ENCODE measurements around the gene NEO1. TPM values are rescaled to one million over a fixed set of nuclear protein-coding genes. Genes with fewer than 3 reads are reported as not detected.

The NEO1 gene
- total RNA-seq, 2 donors from 2014 or later: 14.4 to 15.9 TPM

GRCh38 chr15:73246898-73247297 is 194.6 kb downstream of the NEO1 start:
- Histone ChIP-seq H3K4me3 (no peak overlapping the region), H3K4me1 (no peaks in the 10 kb centered on the region), H3K27me3 (no peaks in the 10 kb centered on the region), H3K9me3 (no peaks in the 10 kb centered on the region), H3K36me3 (no peaks in the 10 kb centered on the region), H3K27ac (no peak overlapping the region)
- TF ChIP-seq CTCF (IDR thresholded peaks at IDR 0.05): no peak
- DNase-seq (ENCODE audit: low spot score): no peak

GRCh38 chr15:73247331-73247730 is 195.1 kb downstream of the NEO1 start:
- Histone ChIP-seq H3K4me3 (no peak overlapping the region), H3K9me3 (no peaks in the 10 kb centered on the region), H3K36me3 (no peaks in the 10 kb centered on the region), H3K27ac (no peak overlapping the region), H3K27me3 (no peaks in the 10 kb centered on the region), H3K4me1 (no peaks in the 10 kb centered on the region)
- DNase-seq (ENCODE audit: low spot score): no peak
- no peak for TF ChIP-seq CTCF (IDR thresholded peaks at IDR 0.05)

DNA sequence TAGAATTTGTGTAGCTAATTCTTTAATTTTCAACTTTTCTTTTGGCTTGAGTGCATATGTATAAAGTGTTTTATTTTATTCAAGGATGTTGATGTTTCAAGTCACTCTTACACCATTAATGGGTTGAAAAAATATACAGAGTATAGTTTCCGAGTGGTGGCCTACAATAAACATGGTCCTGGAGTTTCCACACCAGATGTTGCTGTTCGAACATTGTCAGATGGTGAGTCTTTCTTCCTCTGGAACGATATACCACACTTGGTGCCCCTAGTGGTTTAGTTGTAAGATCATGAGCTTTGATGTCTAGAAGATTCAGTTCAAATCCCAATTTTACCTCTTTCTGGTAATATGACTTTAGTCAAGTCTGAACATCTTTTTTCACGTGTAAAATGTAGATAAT is 197.2 kb downstream of the NEO1 start:
- H3K36me3 ChIP-seq: no peaks in the 10 kb centered on the region
- no peak for DNase-seq (ENCODE audit: low spot score)
- TF ChIP-seq CTCF (IDR thresholded peaks at IDR 0.05): no peak
- H3K27ac ChIP-seq: no peak overlapping the region
- no peak overlapping the region for H3K4me3 ChIP-seq
- no peaks in the 10 kb centered on the region for H3K9me3 ChIP-seq
- no peaks in the 10 kb centered on the region for H3K27me3 ChIP-seq
- no peaks in the 10 kb centered on the region for H3K4me1 ChIP-seq

- H3K36me3 ChIP-seq: peaks cover 17% of the 10 kb centered on the region
- H3K27me3 ChIP-seq: no peaks in the 10 kb centered on the region
- no peaks in the 10 kb centered on the region for H3K9me3 ChIP-seq
- no peak for TF ChIP-seq CTCF (IDR thresholded peaks at IDR 0.05)
- no peaks in the 10 kb centered on the region for H3K4me1 ChIP-seq
- no peak overlapping the region for H3K4me3 ChIP-seq
- H3K27ac ChIP-seq: no peak overlapping the region
- no peak for DNase-seq (ENCODE audit: low spot score)
Measured at GRCh38 chr15:73254598-73254997, 202.3 kb downstream of the NEO1 start.

DNA sequence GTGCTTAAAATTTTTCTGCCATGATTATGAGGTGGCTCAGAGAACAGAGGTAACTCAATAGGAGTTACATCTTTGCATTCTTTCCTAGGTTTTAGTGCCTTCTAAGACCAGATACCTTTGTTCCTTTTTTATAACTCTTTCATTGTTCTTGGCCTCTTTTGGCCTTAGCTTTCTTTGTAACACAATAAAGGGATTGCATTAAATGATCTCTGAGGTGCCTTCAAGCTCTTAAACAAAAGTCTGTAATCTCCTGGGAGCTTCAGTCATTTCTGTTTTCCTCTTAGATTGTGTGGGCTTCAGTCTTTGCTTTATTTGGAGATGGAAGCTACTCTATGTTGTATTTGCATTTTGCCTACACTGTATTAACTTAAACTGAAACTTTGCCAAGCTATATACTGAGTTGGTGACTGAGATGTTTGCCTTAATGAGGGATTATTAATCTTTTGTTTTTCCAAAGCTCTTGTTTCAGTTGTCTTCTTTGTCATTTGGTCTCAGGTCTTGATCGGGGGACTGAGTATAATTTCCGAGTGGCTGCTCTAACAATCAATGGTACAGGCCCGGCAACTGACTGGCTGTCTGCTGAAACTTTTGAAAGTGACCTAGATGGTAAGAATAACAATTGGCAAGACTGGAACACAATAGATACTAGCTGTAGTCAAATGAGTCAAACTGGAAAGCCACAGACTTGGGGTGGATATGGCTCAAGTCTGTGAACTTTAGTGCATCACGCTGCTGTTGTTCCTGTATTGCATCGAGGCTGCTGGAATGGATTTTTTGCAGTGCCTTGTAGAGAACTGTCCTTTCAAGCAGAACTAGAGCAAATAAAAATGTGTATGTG is 206.2 kb downstream of the NEO1 start:
- TF ChIP-seq CTCF (IDR thresholded peaks at IDR 0.05): no peak
- Histone ChIP-seq H3K27me3 (no peaks in the 10 kb centered on the region), H3K9me3 (no peaks in the 10 kb centered on the region), H3K4me3 (no peak overlapping the region), H3K27ac (no peak overlapping the region), H3K36me3 (peaks cover 17% of the 10 kb centered on the region), H3K4me1 (no peaks in the 10 kb centered on the region)
- no peak for DNase-seq (ENCODE audit: low spot score)

- Histone ChIP-seq H3K27me3 (no peaks in the 10 kb centered on the region), H3K27ac (no peak overlapping the region), H3K4me1 (no peaks in the 10 kb centered on the region), H3K9me3 (no peaks in the 10 kb centered on the region), H3K4me3 (no peak overlapping the region), H3K36me3 (peaks cover 5% of the 10 kb centered on the region)
- no peak for TF ChIP-seq CTCF (IDR thresholded peaks at IDR 0.05)
- DNase-seq (ENCODE audit: low spot score): no peak
Measured at GRCh38 chr15:73264881-73265280, 212.6 kb downstream of the NEO1 start.

All from right atrium auricular region (tissue), 2 donors.